Mucosa of descending colon (tissue), 3 donors: ENCODE results near the gene TSPAN13. TPM values are rescaled to one million over a fixed set of nuclear protein-coding genes. Genes with fewer than 3 reads are reported as not detected.

Source experiments
- ATAC-seq: fragments of 200-7000 bp; cut with Tn5 transposase; one replicate; pipeline ENCODE4 v1.9.1; 2020; ENCODE audit warnings: mild to moderate bottlenecking, moderate library complexity
- DNase-seq, 3 donors: peaks; one replicate each; pipeline ENCODE4 v3.0.0-alpha.2; 2020
- H3K36me3 ChIP-seq: fragments of 200-600 bp; one replicate; pipeline ENCODE4 v1.8.0; 2021; ENCODE audit warnings: low read depth, mild to moderate bottlenecking
- H3K4me1 ChIP-seq: fragments of 200-600 bp; one replicate; pipeline ENCODE4 v1.8.0; 2021; ENCODE audit warnings: low read depth, mild to moderate bottlenecking
- H3K4me3 ChIP-seq: fragments of 200-600 bp; one replicate; pipeline ENCODE4 v1.8.0; 2021; ENCODE audit warnings: mild to moderate bottlenecking
- H3K9me3 ChIP-seq: fragments of 200-600 bp; one replicate; pipeline ENCODE4 v1.8.0; 2021; ENCODE audit warnings: mild to moderate bottlenecking
- intact Hi-C, 2 donors: fragments of 100-400 bp; cut with DNase I in 1 of 2; cut with micrococcal nuclease in 1 of 2; formaldehyde crosslinking; loops; one replicate each; pipeline versions ENCODE4 v1.11.0 to v1.11.1; 2022; cut with DNase I, micrococcal nuclease
- total RNA-seq, 3 donors: library from RNA; stranded (reverse); fragmentation: NEBNext Ultra II Directional in 2 of 3; extraction: Animal tissue kit (Norgen Biotek cat#: 25700) in 2 of 3; gene quantifications; one replicate each; pipeline versions ENCODE4 v1.2.1 to v1.2.4, GENCODE V29; 2021 to 2023
- TF ChIP-seq, protein P1 (sequence below): fragments of 200-600 bp; IDR thresholded peaks from one replicate; pipeline ENCODE4 v1.8.0; 2022; ENCODE audit warnings: antibody characterized with exemption, mild to moderate bottlenecking
- donor health status: DM: no; HTN: no; CAD: no; lungs with moderate emphysema.
- donor health status: DM: no; HTN: no; CAD: no.
- donor health status: DM: no; HTN: yes; CAD: no.

Gene TSPAN13
- total RNA-seq, 3 donors from 2014 or later, result 38.9 to 91.4 (median 90.8) TPM

- Histone ChIP-seq H3K9me3 (no peaks in the 10 kb centered on the region), H3K4me3 (no peak overlapping the region), H3K4me1 (no peaks in the 10 kb centered on the region), H3K36me3 (no peaks in the 10 kb centered on the region)
- TF ChIP-seq, protein P1, sequence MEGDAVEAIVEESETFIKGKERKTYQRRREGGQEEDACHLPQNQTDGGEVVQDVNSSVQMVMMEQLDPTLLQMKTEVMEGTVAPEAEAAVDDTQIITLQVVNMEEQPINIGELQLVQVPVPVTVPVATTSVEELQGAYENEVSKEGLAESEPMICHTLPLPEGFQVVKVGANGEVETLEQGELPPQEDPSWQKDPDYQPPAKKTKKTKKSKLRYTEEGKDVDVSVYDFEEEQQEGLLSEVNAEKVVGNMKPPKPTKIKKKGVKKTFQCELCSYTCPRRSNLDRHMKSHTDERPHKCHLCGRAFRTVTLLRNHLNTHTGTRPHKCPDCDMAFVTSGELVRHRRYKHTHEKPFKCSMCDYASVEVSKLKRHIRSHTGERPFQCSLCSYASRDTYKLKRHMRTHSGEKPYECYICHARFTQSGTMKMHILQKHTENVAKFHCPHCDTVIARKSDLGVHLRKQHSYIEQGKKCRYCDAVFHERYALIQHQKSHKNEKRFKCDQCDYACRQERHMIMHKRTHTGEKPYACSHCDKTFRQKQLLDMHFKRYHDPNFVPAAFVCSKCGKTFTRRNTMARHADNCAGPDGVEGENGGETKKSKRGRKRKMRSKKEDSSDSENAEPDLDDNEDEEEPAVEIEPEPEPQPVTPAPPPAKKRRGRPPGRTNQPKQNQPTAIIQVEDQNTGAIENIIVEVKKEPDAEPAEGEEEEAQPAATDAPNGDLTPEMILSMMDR, result no peak
- intact Hi-C loops, result no loop called here
- no peak for DNase-seq
- no peak for ATAC-seq
These were observed 21.4 kb downstream of the TSPAN13 start for GRCh38 chr7:16774986-16775385.

- DNase-seq (no peak), ATAC-seq (no peak)
- H3K9me3 ChIP-seq, result no peaks in the 10 kb centered on the region
- no peaks in the 10 kb centered on the region for H3K36me3 ChIP-seq
- intact Hi-C loops, result no loop called here
- H3K4me1 ChIP-seq, result no peaks in the 10 kb centered on the region
- no peak overlapping the region for H3K4me3 ChIP-seq
- TF ChIP-seq, protein P1, result no peak
These were observed 22.5 kb downstream of the TSPAN13 start for GRCh38 chr7:16776053-16776452.

GRCh38 chr7:16778476-16778875 is 24.9 kb downstream of the TSPAN13 start:
- Histone ChIP-seq H3K4me1 (no peaks in the 10 kb centered on the region), H3K36me3 (no peaks in the 10 kb centered on the region), H3K9me3 (no peaks in the 10 kb centered on the region), H3K4me3 (no peak overlapping the region)
- intact Hi-C loops, result no loop called here
- TF ChIP-seq, protein P1, result no peak
- ATAC-seq (no peak), DNase-seq (no peak)

DNA sequence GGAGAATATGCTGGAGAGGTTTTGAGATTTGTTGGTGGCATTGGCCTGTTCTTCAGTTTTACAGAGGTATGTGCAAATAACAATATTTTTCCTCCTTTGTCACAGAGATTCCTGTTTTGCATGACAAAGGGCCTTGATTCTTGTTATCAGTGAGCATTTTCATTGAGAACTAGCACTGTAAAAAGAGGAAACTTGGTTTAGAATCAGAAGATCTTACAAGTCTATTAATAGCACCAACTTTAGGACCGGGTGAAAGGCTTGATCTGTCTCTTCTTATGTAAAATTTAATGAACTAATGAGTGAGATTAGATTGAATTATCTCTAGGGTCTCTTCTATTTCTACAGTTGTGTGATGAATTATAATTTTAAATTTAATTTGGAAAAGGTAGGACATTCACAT is 25.5 kb downstream of the TSPAN13 start:
- Histone ChIP-seq H3K36me3 (no peaks in the 10 kb centered on the region), H3K9me3 (no peaks in the 10 kb centered on the region), H3K4me3 (no peak overlapping the region), H3K4me1 (no peaks in the 10 kb centered on the region)
- DNase-seq (no peak), ATAC-seq (no peak)
- TF ChIP-seq, protein P1, result no peak
- intact Hi-C loops, result no loop called here

GRCh38 chr7:16780596-16780995 is 27.0 kb downstream of the TSPAN13 start:
- intact Hi-C loops, result no loop called here
- H3K4me3 ChIP-seq, result no peak overlapping the region
- H3K9me3 ChIP-seq, result no peaks in the 10 kb centered on the region
- no peaks in the 10 kb centered on the region for H3K36me3 ChIP-seq
- TF ChIP-seq, protein P1, result no peak
- ATAC-seq, result no peak
- DNase-seq, result no peak
- no peaks in the 10 kb centered on the region for H3K4me1 ChIP-seq

GRCh38 chr7:16785321-16785720 is 31.8 kb downstream of the TSPAN13 start:
- no peaks in the 10 kb centered on the region for H3K36me3 ChIP-seq
- H3K9me3 ChIP-seq, result no peaks in the 10 kb centered on the region
- ATAC-seq, result no peak
- no peaks in the 10 kb centered on the region for H3K4me1 ChIP-seq
- H3K4me3 ChIP-seq, result no peak overlapping the region
- intact Hi-C loops, result no loop called here
- TF ChIP-seq, protein P1, result no peak
- DNase-seq, result no peak
